ENCODE data around the gene AMPD1. TPM values are rescaled to one million over a fixed set of nuclear protein-coding genes. Genes with fewer than 3 reads are reported as not detected.

AMPD1 gene
- total and polyA plus RNA-seq, 2 of the 13 experiments (the other 11 are each of a cell fraction or from before 2014, with no cell fraction given) = not detected

- ChIA-PET CTCF (ENCODE audit: low intra/inter-chr PET ratio, low total read pairs) (no interaction called here), POLR2A (no interaction called here)
- no peak for ATAC-seq
- no peak overlapping the region for H3K4me3 ChIP-seq (replicated peaks in 1 of 3; ENCODE audit: insufficient read depth in 1 of 3, low read depth in 2 of 3, low read length in 3 of 3)
- no peak overlapping the region for H3K27ac ChIP-seq (ENCODE audit: extremely low read length, insufficient read depth, low read length)
- H3K36me3 ChIP-seq (replicated peaks in 1 of 2; ENCODE audit: control insufficient read depth in 1 of 2, insufficient read depth in 2 of 2, low read length in 2 of 2) = no peaks in the 10 kb centered on the region
- intact Hi-C loops (cut with micrococcal nuclease; ENCODE audit: unreplicated experiment) (no loop called here), in situ Hi-C loops (cut with HindIII; ENCODE audit: extremely low pct_ligation_motif_present, low pct_unique_long_range_greater_than_20kb) (no loop called here)
- TF ChIP-seq ZNF264 (CRISPR knock-in tag; IDR thresholded peaks at IDR 0.05) (no peak), NFKBIZ (CRISPR knock-in tag; IDR thresholded peaks at IDR 0.05) (no peak), XBP1 (CRISPR knock-in tag; IDR thresholded peaks at IDR 0.05) (no peak), ZNF17 (CRISPR knock-in tag; IDR thresholded peaks at IDR 0.05) (no peak), NFRKB (IDR thresholded peaks at IDR 0.05) (no peak), SP4 (CRISPR knock-in tag; IDR thresholded peaks at IDR 0.05) (no peak), ZNF34 (CRISPR knock-in tag; IDR thresholded peaks at IDR 0.05; ENCODE audit: borderline replicate concordance) (no peak), DMAP1 (CRISPR knock-in tag; IDR thresholded peaks at IDR 0.05) (no peak), ZNF878 (CRISPR knock-in tag; IDR thresholded peaks at IDR 0.05) (no peak)
- TF ChIP-seq, protein P1, sequence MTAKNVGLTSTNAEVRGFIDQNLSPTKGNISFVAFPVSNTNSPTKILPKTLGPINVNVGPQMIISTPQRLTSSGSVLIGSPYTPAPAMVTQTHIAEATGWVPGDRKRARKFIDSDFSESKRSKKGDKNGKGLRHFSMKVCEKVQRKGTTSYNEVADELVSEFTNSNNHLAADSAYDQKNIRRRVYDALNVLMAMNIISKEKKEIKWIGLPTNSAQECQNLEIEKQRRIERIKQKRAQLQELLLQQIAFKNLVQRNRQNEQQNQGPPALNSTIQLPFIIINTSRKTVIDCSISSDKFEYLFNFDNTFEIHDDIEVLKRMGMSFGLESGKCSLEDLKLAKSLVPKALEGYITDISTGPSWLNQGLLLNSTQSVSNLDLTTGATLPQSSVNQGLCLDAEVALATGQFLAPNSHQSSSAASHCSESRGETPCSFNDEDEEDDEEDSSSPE (CRISPR knock-in tag; IDR thresholded peaks at IDR 0.05) = no peak
- H3K4me1 ChIP-seq (ENCODE audit: insufficient read depth, low read length) = peaks cover 17% of the 10 kb centered on the region
- H3K9me3 ChIP-seq (ENCODE audit: low read length) = no peaks in the 10 kb centered on the region
- WGBS (ENCODE audit: low lambda C conversion rate) = 31% methylated on average over 3 of the region's 3 CpGs
- H3K27me3 ChIP-seq (ENCODE audit: control insufficient read depth in 1 of 2, insufficient read depth in 2 of 2, low read length in 2 of 2) = peaks cover 0 to 19% of the 10 kb centered on the region in 2 experiments; a peak in 1 of 5 replicates
- H3K4me2 ChIP-seq (ENCODE audit: low read depth, low read length) = no peak overlapping the region
- no peak overlapping the region for H3K9ac ChIP-seq (ENCODE audit: insufficient read depth, low read depth, low read length)
- H2AFZ ChIP-seq (ENCODE audit: low read length) = no peak overlapping the region
- H3K79me2 ChIP-seq (ENCODE audit: insufficient read depth, low read length) = no peaks in the 10 kb centered on the region
- BruUV-seq (replicated peaks) = no TSS peak
- no peaks in the 10 kb centered on the region for H4K20me1 ChIP-seq (ENCODE audit: insufficient read depth, low read length)
- no peak for DNase-seq (ENCODE audit: low spot score)
- no peak for FAIRE-seq
Observed at GRCh38 chr1:114666954-114667353, 28.4 kb downstream of the AMPD1 start.

DNA sequence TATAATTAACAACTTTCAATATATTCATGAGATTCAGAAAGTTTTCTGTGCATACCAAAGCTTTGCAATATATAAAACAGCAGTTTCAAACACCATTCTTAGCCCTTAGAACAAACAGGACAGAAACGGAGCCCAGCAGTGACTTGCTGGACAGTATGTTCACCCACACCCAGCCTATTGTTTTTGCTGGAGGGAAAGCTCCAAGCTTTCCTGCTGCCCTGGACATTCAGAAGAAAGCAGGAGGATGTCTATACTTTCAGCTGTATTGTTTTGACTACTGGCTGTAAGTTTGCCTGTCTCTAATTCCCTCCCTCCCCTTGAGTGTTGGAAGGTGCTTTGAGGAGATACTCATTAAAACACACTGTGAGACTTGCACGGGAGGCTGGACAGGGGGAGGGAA lies 35.1 kb downstream of the AMPD1 start:
- in situ Hi-C loops (cut with HindIII; ENCODE audit: extremely low pct_ligation_motif_present, low pct_unique_long_range_greater_than_20kb) (no loop called here), intact Hi-C loops (cut with micrococcal nuclease; ENCODE audit: unreplicated experiment) (no loop called here)
- no peaks in the 10 kb centered on the region for H3K79me2 ChIP-seq (ENCODE audit: insufficient read depth, low read length)
- no peak overlapping the region for H3K9ac ChIP-seq (ENCODE audit: insufficient read depth, low read depth, low read length)
- BruUV-seq (replicated peaks) = no TSS peak
- ChIA-PET CTCF (ENCODE audit: low intra/inter-chr PET ratio, low total read pairs) (no interaction called here), POLR2A (no interaction called here)
- no peak overlapping the region for H3K4me2 ChIP-seq (ENCODE audit: low read depth, low read length)
- H3K9me3 ChIP-seq (ENCODE audit: low read length) = no peaks in the 10 kb centered on the region
- no peak for ATAC-seq
- no peaks in the 10 kb centered on the region for H3K4me1 ChIP-seq (ENCODE audit: insufficient read depth, low read length)
- no peak for DNase-seq (ENCODE audit: low spot score)
- no peak overlapping the region for H2AFZ ChIP-seq (ENCODE audit: low read length)
- no peak overlapping the region for H3K4me3 ChIP-seq (replicated peaks in 1 of 3; ENCODE audit: insufficient read depth in 1 of 3, low read depth in 2 of 3, low read length in 3 of 3)
- no peaks in the 10 kb centered on the region for H3K27me3 ChIP-seq (ENCODE audit: control insufficient read depth in 1 of 2, insufficient read depth in 2 of 2, low read length in 2 of 2)
- WGBS (ENCODE audit: low lambda C conversion rate) = 5% methylated on average over 2 of the region's 2 CpGs
- H3K27ac ChIP-seq (ENCODE audit: extremely low read length, insufficient read depth, low read length) = no peak overlapping the region
- no peak for FAIRE-seq
- H3K36me3 ChIP-seq (replicated peaks in 1 of 2; ENCODE audit: control insufficient read depth in 1 of 2, insufficient read depth in 2 of 2, low read length in 2 of 2) = no peaks in the 10 kb centered on the region
- TF ChIP-seq ZNF749 (CRISPR knock-in tag; IDR thresholded peaks at IDR 0.05; ENCODE audit: borderline replicate concordance) (no peak), TCF7L2 (IDR thresholded peaks at IDR 0.05; ENCODE audit: low read depth, low read length) (no peak), NFYC (CRISPR knock-in tag; IDR thresholded peaks at IDR 0.05) (no peak), CHD4 (IDR thresholded peaks at IDR 0.05; ENCODE audit: borderline replicate concordance, low read length) (no peak), ZNF713 (CRISPR knock-in tag; IDR thresholded peaks at IDR 0.05) (no peak), SOX5 (CRISPR knock-in tag; IDR thresholded peaks at IDR 0.05; ENCODE audit: borderline replicate concordance) (no peak), ZNF180 (CRISPR knock-in tag; IDR thresholded peaks at IDR 0.05; ENCODE audit: borderline replicate concordance, low read depth) (no peak), ZNF253 (CRISPR knock-in tag; IDR thresholded peaks at IDR 0.05; ENCODE audit: borderline replicate concordance) (no peak), ZNF280B (CRISPR knock-in tag; IDR thresholded peaks at IDR 0.05; ENCODE audit: borderline replicate concordance) (no peak), TBX2 (CRISPR knock-in tag; IDR thresholded peaks at IDR 0.05; ENCODE audit: borderline replicate concordance) (no peak), JUN (CRISPR knock-in tag; IDR thresholded peaks at IDR 0.05) (no peak)
- H4K20me1 ChIP-seq (ENCODE audit: insufficient read depth, low read length) = no peaks in the 10 kb centered on the region
